Measurements from ENCODE around the gene WNT6.
"Not testable (repeated sequence)": the region's sequence is repeated elsewhere in the genome, so short reads cannot be mapped to it uniquely, and the experiment has no call there.

WNT6 gene

GRCh38 chr2:218830526-218831306 lies 28.9 kb upstream of the WNT6 start:
- DNase-seq: no peak

- no peak for DNase-seq
These were observed 28.1 kb upstream of the WNT6 start, which contains the start of gene PRKAG3 for GRCh38 chr2:218831378-218831990. PRKAG3 (minus strand) TSS chr2:218831803.

GRCh38 chr2:218832081-218832480 lies 27.5 kb upstream of the WNT6 start:
- no peak for DNase-seq

GRCh38 chr2:218832520-218832919 lies 27.1 kb upstream of the WNT6 start:
- DNase-seq: no peak

- DNase-seq: no peak
These were observed 26.5 kb upstream of the WNT6 start for GRCh38 chr2:218833023-218833609.

GRCh38 chr2:218834685-218835084 lies 24.9 kb upstream of the WNT6 start:
- no peak for DNase-seq

GRCh38 chr2:218837495-218837894 lies 22.1 kb upstream of the WNT6 start:
- DNase-seq: no peak

- no peak for DNase-seq
These were observed 20.2 kb upstream of the WNT6 start for GRCh38 chr2:218839430-218839829.

GRCh38 chr2:218839888-218840287 lies 19.7 kb upstream of the WNT6 start:
- DNase-seq: no peak

GRCh38 chr2:218844334-218844733 lies 15.3 kb upstream of the WNT6 start:
- not testable (repeated sequence) for DNase-seq

- not testable (repeated sequence) for DNase-seq
These were observed 12.6 kb upstream of the WNT6 start for GRCh38 chr2:218846963-218847362.

- DNase-seq: no peak
These were observed 9.9 kb upstream of the WNT6 start for GRCh38 chr2:218849721-218850120.

- DNase-seq: no peak
These were observed 8.8 kb upstream of the WNT6 start for GRCh38 chr2:218850796-218851195.

GRCh38 chr2:218851286-218851685 lies 8.3 kb upstream of the WNT6 start:
- DNase-seq: no peak

GRCh38 chr2:218852911-218853667 lies 6.5 kb upstream of the WNT6 start:
- DNase-seq: peak; percentile 56

- DNase-seq: no peak
These were observed 5.8 kb upstream of the WNT6 start for GRCh38 chr2:218853766-218854165.

- DNase-seq: no peak
These were observed 4.7 kb upstream of the WNT6 start for GRCh38 chr2:218854860-218855259.

- no peak for DNase-seq
These were observed 4.1 kb upstream of the WNT6 start for GRCh38 chr2:218855305-218856166.

- DNase-seq: no peak
These were observed 3.3 kb upstream of the WNT6 start for GRCh38 chr2:218856167-218856895.

GRCh38 chr2:218856896-218857243 lies 2.7 kb upstream of the WNT6 start:
- DNase-seq: no peak

GRCh38 chr2:218857371-218858137 lies 2.1 kb upstream of the WNT6 start:
- DNase-seq: no peak
